WTC11 (cell line): ENCODE results near the gene ACRBP. TPM values are rescaled to one million over a fixed set of nuclear protein-coding genes. Genes with fewer than 3 reads are reported as not detected.
A peak's percentile ranks its signal among the peaks of the same experiment; 100 is the strongest.

Experiments used
- ATF2 ChIP-seq: sonication (generic); formaldehyde crosslinking; IDR thresholded peaks from 2 replicates; pipeline ENCODE4 v1.8.1; 2022; ENCODE audit warnings: low read depth, missing genetic modification reagents, borderline replicate concordance
- CBFB ChIP-seq: sonication (generic); formaldehyde crosslinking; IDR thresholded peaks from 2 replicates; pipeline ENCODE4 v1.8.1; 2022; ENCODE audit warnings: mild to moderate bottlenecking, low read depth, missing genetic modification reagents
- FOXP4 ChIP-seq: sonication (generic); formaldehyde crosslinking; IDR thresholded peaks from 2 replicates; pipeline ENCODE4 v1.8.0; 2022; ENCODE audit warnings: mild to moderate bottlenecking, missing genetic modification reagents
- GRHL2 ChIP-seq: fragments of 250-450 bp; sonication (Bioruptor Pico); IDR thresholded peaks from 2 replicates; pipeline ENCODE4 v1.8.0; 2022; ENCODE audit warnings: mild to moderate bottlenecking, moderate library complexity; ENCODE audit not compliant: insufficient replicate concordance, severe bottlenecking
- HMGA2 ChIP-seq: fragments of 250-450 bp; sonication (Bioruptor Pico); IDR thresholded peaks from 2 replicates; pipeline ENCODE4 v1.4.0; 2021; ENCODE audit warnings: mild to moderate bottlenecking, moderate library complexity
- JUN ChIP-seq: sonication (generic); formaldehyde crosslinking; IDR thresholded peaks from 2 replicates; pipeline ENCODE4 v1.8.0; 2023; ENCODE audit warnings: mild to moderate bottlenecking, missing genetic modification reagents
- KAT7 ChIP-seq: sonication (generic); formaldehyde crosslinking; IDR thresholded peaks from 2 replicates; pipeline ENCODE4 v1.8.1; 2023; ENCODE audit warnings: missing genetic modification reagents, mild to moderate bottlenecking, borderline replicate concordance
- OVOL2 ChIP-seq: fragments of 250-450 bp; sonication (Bioruptor Pico); IDR thresholded peaks from 2 replicates; pipeline ENCODE4 v1.9.0; 2021; ENCODE audit warnings: mild to moderate bottlenecking, borderline replicate concordance
- PREB ChIP-seq: sonication (generic); formaldehyde crosslinking; IDR thresholded peaks from 2 replicates; pipeline ENCODE4 v1.8.1; 2022; ENCODE audit warnings: mild to moderate bottlenecking, missing genetic modification reagents, moderate library complexity, borderline replicate concordance
- RELA ChIP-seq: sonication (generic); formaldehyde crosslinking; IDR thresholded peaks from 2 replicates; pipeline ENCODE4 v1.8.1; 2022; ENCODE audit warnings: missing genetic modification reagents, mild to moderate bottlenecking, borderline replicate concordance
- STAT6 ChIP-seq: sonication (generic); formaldehyde crosslinking; conservative IDR thresholded peaks from 2 replicates; pipeline ENCODE4 v1.8.1; 2023; ENCODE audit warnings: mild to moderate bottlenecking, low read depth, missing genetic modification reagents, moderate library complexity
- TEAD1 ChIP-seq: sonication (generic); formaldehyde crosslinking; IDR thresholded peaks from 2 replicates; pipeline ENCODE4 v1.8.0; 2022; ENCODE audit warnings: mild to moderate bottlenecking, missing genetic modification reagents
- ZNF121 ChIP-seq: sonication (generic); formaldehyde crosslinking; IDR thresholded peaks from 2 replicates; pipeline ENCODE4 v1.8.0; 2023; ENCODE audit warnings: missing genetic modification reagents
- ZNF232 ChIP-seq: sonication (generic); formaldehyde crosslinking; IDR thresholded peaks from 2 replicates; pipeline ENCODE4 v1.8.0; 2022; ENCODE audit warnings: mild to moderate bottlenecking, missing genetic modification reagents
- ZNF263 ChIP-seq: sonication (generic); formaldehyde crosslinking; IDR thresholded peaks from 2 replicates; pipeline ENCODE4 v1.8.1; 2022; ENCODE audit warnings: low read depth, mild to moderate bottlenecking, moderate library complexity, missing genetic modification reagents
- ZNF396 ChIP-seq: fragments of 250-450 bp; sonication (Bioruptor Pico); IDR thresholded peaks from 2 replicates; pipeline ENCODE4 v1.8.0; 2021; ENCODE audit warnings: mild to moderate bottlenecking, moderate library complexity, borderline replicate concordance
- ZNF532 ChIP-seq: fragments of 250-450 bp; sonication (Bioruptor Pico); IDR thresholded peaks from 2 replicates; pipeline ENCODE4 v1.9.0; 2021; ENCODE audit warnings: mild to moderate bottlenecking, borderline replicate concordance
- ZNF671 ChIP-seq: fragments of 250-450 bp; sonication (Bioruptor Pico); IDR thresholded peaks from 2 replicates; pipeline ENCODE4 v1.8.0; 2021; ENCODE audit warnings: mild to moderate bottlenecking
- total RNA-seq: library from RNA; stranded (reverse); gene quantifications from 3 replicates; pipeline ENCODE4 v1.2.3, GENCODE V29; 2021
- TF ChIP-seq, protein P1 (sequence below): sonication (generic); formaldehyde crosslinking; IDR thresholded peaks from 2 replicates; pipeline ENCODE4 v1.8.1; 2022; ENCODE audit warnings: mild to moderate bottlenecking, moderate library complexity, missing genetic modification reagents
- TF ChIP-seq, protein P2 (sequence below): fragments of 200-600 bp; IDR thresholded peaks from 2 replicates; pipeline ENCODE4 v1.8.0; 2022; ENCODE audit warnings: antibody characterized with exemption
- TF ChIP-seq, protein P3 (sequence below): sonication (generic); formaldehyde crosslinking; IDR thresholded peaks from 2 replicates; pipeline ENCODE4 v1.8.1; 2023; ENCODE audit warnings: mild to moderate bottlenecking, missing genetic modification reagents, moderate library complexity

Gene ACRBP
- total RNA-seq, 1 experiment from 2014 or later = 2.1 TPM

GRCh38 chr12:6620137-6620884 is 26.9 kb downstream of the ACRBP start (continued):
- TF ChIP-seq CBFB (CRISPR knock-in tag) = peak; percentile 76; the same call in 1 of the 2 replicates
- TF ChIP-seq JUN = 0 out of 2 replicates have a peak, but pooled peaks have one; percentile 84
- TF ChIP-seq ZNF396 (CRISPR knock-in tag) = no peak
- TF ChIP-seq OVOL2 (CRISPR knock-in tag) = no peak
- TF ChIP-seq KAT7 (CRISPR knock-in tag) = peak; percentile 93; the same call in 1 of the 2 replicates
- peak; percentile 98 for TF ChIP-seq FOXP4 (CRISPR knock-in tag)
- TF ChIP-seq, protein P1, sequence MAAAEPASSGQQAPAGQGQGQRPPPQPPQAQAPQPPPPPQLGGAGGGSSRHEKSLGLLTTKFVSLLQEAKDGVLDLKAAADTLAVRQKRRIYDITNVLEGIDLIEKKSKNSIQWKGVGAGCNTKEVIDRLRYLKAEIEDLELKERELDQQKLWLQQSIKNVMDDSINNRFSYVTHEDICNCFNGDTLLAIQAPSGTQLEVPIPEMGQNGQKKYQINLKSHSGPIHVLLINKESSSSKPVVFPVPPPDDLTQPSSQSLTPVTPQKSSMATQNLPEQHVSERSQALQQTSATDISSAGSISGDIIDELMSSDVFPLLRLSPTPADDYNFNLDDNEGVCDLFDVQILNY = peak; percentile 96
- TF ChIP-seq ZNF121 (CRISPR knock-in tag) = peak; percentile 72
- TF ChIP-seq, protein P2, sequence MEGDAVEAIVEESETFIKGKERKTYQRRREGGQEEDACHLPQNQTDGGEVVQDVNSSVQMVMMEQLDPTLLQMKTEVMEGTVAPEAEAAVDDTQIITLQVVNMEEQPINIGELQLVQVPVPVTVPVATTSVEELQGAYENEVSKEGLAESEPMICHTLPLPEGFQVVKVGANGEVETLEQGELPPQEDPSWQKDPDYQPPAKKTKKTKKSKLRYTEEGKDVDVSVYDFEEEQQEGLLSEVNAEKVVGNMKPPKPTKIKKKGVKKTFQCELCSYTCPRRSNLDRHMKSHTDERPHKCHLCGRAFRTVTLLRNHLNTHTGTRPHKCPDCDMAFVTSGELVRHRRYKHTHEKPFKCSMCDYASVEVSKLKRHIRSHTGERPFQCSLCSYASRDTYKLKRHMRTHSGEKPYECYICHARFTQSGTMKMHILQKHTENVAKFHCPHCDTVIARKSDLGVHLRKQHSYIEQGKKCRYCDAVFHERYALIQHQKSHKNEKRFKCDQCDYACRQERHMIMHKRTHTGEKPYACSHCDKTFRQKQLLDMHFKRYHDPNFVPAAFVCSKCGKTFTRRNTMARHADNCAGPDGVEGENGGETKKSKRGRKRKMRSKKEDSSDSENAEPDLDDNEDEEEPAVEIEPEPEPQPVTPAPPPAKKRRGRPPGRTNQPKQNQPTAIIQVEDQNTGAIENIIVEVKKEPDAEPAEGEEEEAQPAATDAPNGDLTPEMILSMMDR = peak; percentile 78
- TF ChIP-seq, protein P3, sequence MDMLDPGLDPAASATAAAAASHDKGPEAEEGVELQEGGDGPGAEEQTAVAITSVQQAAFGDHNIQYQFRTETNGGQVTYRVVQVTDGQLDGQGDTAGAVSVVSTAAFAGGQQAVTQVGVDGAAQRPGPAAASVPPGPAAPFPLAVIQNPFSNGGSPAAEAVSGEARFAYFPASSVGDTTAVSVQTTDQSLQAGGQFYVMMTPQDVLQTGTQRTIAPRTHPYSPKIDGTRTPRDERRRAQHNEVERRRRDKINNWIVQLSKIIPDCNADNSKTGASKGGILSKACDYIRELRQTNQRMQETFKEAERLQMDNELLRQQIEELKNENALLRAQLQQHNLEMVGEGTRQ = no peak; the same call in 1 of the 2 replicates
- peak; percentile 94 for TF ChIP-seq TEAD1
- TF ChIP-seq HMGA2 (CRISPR knock-in tag) = no peak
- TF ChIP-seq RELA (CRISPR knock-in tag) = peak; percentile 89
- TF ChIP-seq ZNF263 (CRISPR knock-in tag) = peak; percentile 21; the same call in 1 of the 2 replicates
- 0 out of 2 replicates have a peak, but pooled peaks have one; percentile 40 for TF ChIP-seq STAT6
- TF ChIP-seq PREB = no peak
- TF ChIP-seq ZNF671 (CRISPR knock-in tag) = no peak
- TF ChIP-seq ZNF232 = peak; percentile 92
- no peak for TF ChIP-seq ZNF532 (CRISPR knock-in tag)
- no peak for TF ChIP-seq GRHL2
- peak; percentile 93 for TF ChIP-seq ATF2 (CRISPR knock-in tag)
